Putamen (tissue), 1 donor: ENCODE measurements around the gene CACNA1B.

ENCODE experiments used
- DNase-seq: peaks from one replicate; pipeline ENCODE4 v3.0.0-alpha.2; 2016; ENCODE audit warnings: low spot score

Gene CACNA1B

GRCh38 chr9:137986268-137987099, 108.9 kb downstream of the CACNA1B start:
- DNase-seq, result no peak

GRCh38 chr9:137987244-137988030, 109.9 kb downstream of the CACNA1B start:
- DNase-seq, result no peak

GRCh38 chr9:137988051-137988450, 110.5 kb downstream of the CACNA1B start:
- no peak for DNase-seq

- DNase-seq, result no peak
These were observed 111.1 kb downstream of the CACNA1B start for GRCh38 chr9:137988701-137989100.

GRCh38 chr9:137989156-137989555, 111.6 kb downstream of the CACNA1B start:
- no peak for DNase-seq

- DNase-seq, result no peak
These were observed 112.6 kb downstream of the CACNA1B start for GRCh38 chr9:137989999-137990715.

- DNase-seq, result no peak
These were observed 126.1 kb downstream of the CACNA1B start for GRCh38 chr9:138003485-138004190.

GRCh38 chr9:138006576-138007233, 129.1 kb downstream of the CACNA1B start:
- no peak for DNase-seq

- DNase-seq, result no peak
These were observed 130.0 kb downstream of the CACNA1B start for GRCh38 chr9:138007566-138007917.

GRCh38 chr9:138007918-138008841, 130.6 kb downstream of the CACNA1B start:
- DNase-seq, result no peak

GRCh38 chr9:138009016-138009802, 131.6 kb downstream of the CACNA1B start:
- DNase-seq, result no peak

GRCh38 chr9:138009803-138010690, 132.5 kb downstream of the CACNA1B start:
- no peak for DNase-seq

- no peak for DNase-seq
These were observed 133.3 kb downstream of the CACNA1B start for GRCh38 chr9:138010861-138011260.

- no peak for DNase-seq
These were observed 134.4 kb downstream of the CACNA1B start for GRCh38 chr9:138011951-138012500.

- DNase-seq, result no peak
These were observed 135.7 kb downstream of the CACNA1B start for GRCh38 chr9:138013273-138013672.

GRCh38 chr9:138013836-138014562, 136.4 kb downstream of the CACNA1B start:
- no peak for DNase-seq

GRCh38 chr9:138014563-138014945, 137.0 kb downstream of the CACNA1B start:
- DNase-seq, result no peak
